Neural cell (in vitro differentiated cells): ENCODE data around the gene SPRR2D. TPM values are rescaled to one million over a fixed set of nuclear protein-coding genes. Genes with fewer than 3 reads are reported as not detected.

Experiments used
- H2AFZ ChIP-seq: fragments of 200-600, 300-800 bp; sonication (generic), shearing (Covaris generic); 2 replicates; pipeline ENCODE4 v1.6.0; 2014; ENCODE audit warnings: low read depth, mild to moderate bottlenecking, antibody characterized with exemption, low read length, moderate library complexity
- H3F3A ChIP-seq: fragments of 200-600 bp; shearing (Covaris generic); 2 replicates; pipeline ENCODE4 v1.6.1; 2016; ENCODE audit warnings: mild to moderate bottlenecking, moderate library complexity, mixed read lengths, antibody characterized with exemption, low read length; ENCODE audit not compliant: insufficient read depth, poor library complexity, severe bottlenecking
- H3K27ac ChIP-seq: fragments of 200-600, 300-800 bp; sonication (generic), shearing (Covaris generic); 2 replicates; pipeline ENCODE4 v1.5.1; 2014; ENCODE audit warnings: mild to moderate bottlenecking, low read length, moderate library complexity
- H3K27me3 ChIP-seq: fragments of 300-800, 200-600 bp; sonication (generic), shearing (Covaris generic); 2 replicates; pipeline ENCODE4 v1.6.0; 2014; ENCODE audit warnings: mild to moderate bottlenecking, low read depth, low read length, moderate library complexity; ENCODE audit not compliant: insufficient read depth
- H3K36me3 ChIP-seq: fragments of 300-800, 200-600 bp; sonication (generic), shearing (Covaris generic); 2 replicates; pipeline ENCODE4 v1.5.1; 2014; ENCODE audit warnings: mild to moderate bottlenecking, antibody characterized with exemption, low read length, moderate library complexity; ENCODE audit not compliant: insufficient read depth
- H3K4me2 ChIP-seq: fragments of 300-800, 200-600 bp; sonication (generic), shearing (Covaris generic); 2 replicates; pipeline ENCODE4 v1.6.0; 2014; ENCODE audit warnings: mild to moderate bottlenecking, low read length
- H3K4me3 ChIP-seq: fragments of 300-800, 200-600 bp; sonication (generic), shearing (Covaris generic); 2 replicates; pipeline ENCODE4 v1.5.1; 2014; ENCODE audit warnings: mild to moderate bottlenecking, low read length, moderate library complexity
- H3K79me2 ChIP-seq: fragments of 200-600 bp; shearing (Covaris generic); replicated peaks from 2 replicates; pipeline ENCODE4 v1.6.0; 2014; ENCODE audit warnings: mild to moderate bottlenecking, low read length, moderate library complexity; ENCODE audit not compliant: insufficient read depth
- H3K9ac ChIP-seq: fragments of 300-800, 200-600 bp; sonication (generic), shearing (Covaris generic); 2 replicates; pipeline ENCODE4 v1.6.1; 2016; ENCODE audit warnings: mild to moderate bottlenecking, low read length, mixed read lengths
- H3K9me2 ChIP-seq: fragments of 200-600 bp; shearing (Covaris generic); 2 replicates; pipeline ENCODE4 v1.6.1; 2016; ENCODE audit warnings: mild to moderate bottlenecking, low read length, mixed read lengths; ENCODE audit not compliant: insufficient read depth
- H3K9me3 ChIP-seq: fragments of 200-600, 300-800 bp; sonication (generic), shearing (Covaris generic); 2 replicates; pipeline ENCODE4 v1.6.1; 2016; ENCODE audit warnings: mild to moderate bottlenecking, mixed run types, low read length, moderate library complexity, mixed read lengths
- H4K20me1 ChIP-seq: fragments of 200-600 bp; shearing (Covaris generic); 2 replicates; pipeline ENCODE4 v1.6.1; 2016; ENCODE audit warnings: mild to moderate bottlenecking, mixed run types; ENCODE audit not compliant: insufficient read depth
- CTCF ChIP-seq: fragments of 450-650 bp; IDR thresholded peaks from 2 replicates; pipeline ENCODE4 v1.5.1; 2014; ENCODE audit warnings: antibody characterized with exemption, mild to moderate bottlenecking, moderate library complexity; ENCODE audit not compliant: poor library complexity, severe bottlenecking
- EP300 ChIP-seq: fragments of 450-650 bp; conservative IDR thresholded peaks from 2 replicates; pipeline ENCODE4 v1.6.1; 2014; ENCODE audit warnings: antibody characterized with exemption, mild to moderate bottlenecking, moderate library complexity; ENCODE audit not compliant: poor library complexity, severe bottlenecking
- EZH2 ChIP-seq: fragments of 200-600, 300-800 bp; shearing (Covaris generic), sonication (generic); IDR thresholded peaks from 2 replicates; pipeline ENCODE4 v1.6.1; 2014; ENCODE audit warnings: antibody characterized with exemption, low read length, borderline replicate concordance, mild to moderate bottlenecking; ENCODE audit not compliant: insufficient read depth, poor library complexity, severe bottlenecking
- MXI1 ChIP-seq: fragments of 450-650 bp; conservative IDR thresholded peaks from 2 replicates; pipeline ENCODE4 v1.6.1; 2014; ENCODE audit warnings: antibody characterized with exemption, mild to moderate bottlenecking; ENCODE audit not compliant: poor library complexity, severe bottlenecking
- POLR2AphosphoS5 ChIP-seq: IDR thresholded peaks from 2 replicates; pipeline ENCODE4 v1.6.1; 2012
- RAD21 ChIP-seq: fragments of 450-650 bp; conservative IDR thresholded peaks from 2 replicates; pipeline ENCODE4 v1.6.1; 2014; ENCODE audit warnings: antibody characterized with exemption, mild to moderate bottlenecking, moderate library complexity
- REST ChIP-seq: IDR thresholded peaks from 2 replicates; pipeline ENCODE4 v1.6.1; 2012; ENCODE audit warnings: borderline replicate concordance
- SMC3 ChIP-seq: fragments of 450-650 bp; conservative IDR thresholded peaks from 2 replicates; pipeline ENCODE4 v1.6.1; 2014; ENCODE audit warnings: antibody characterized with exemption, mild to moderate bottlenecking, moderate library complexity; ENCODE audit not compliant: poor library complexity
- TAF1 ChIP-seq: IDR thresholded peaks from 2 replicates; pipeline ENCODE4 v1.6.1; 2012; ENCODE audit warnings: low read depth
- polyA plus RNA-seq: library from polyadenylated mRNA; depleted of rRNA; stranded (reverse); fragments of >200 nt; gene quantifications from 2 replicates; pipeline ENCODE4 v1.2.3, GENCODE V29; 2014

Gene SPRR2D
- polyA plus RNA-seq, 1 donor from 2014 or later, result not detected

GRCh38 chr1:153081736-153082135, 40.8 kb upstream of the SPRR2D start:
- TF ChIP-seq CTCF, result no peak
- no peak overlapping the region for H3K4me3 ChIP-seq

DNA sequence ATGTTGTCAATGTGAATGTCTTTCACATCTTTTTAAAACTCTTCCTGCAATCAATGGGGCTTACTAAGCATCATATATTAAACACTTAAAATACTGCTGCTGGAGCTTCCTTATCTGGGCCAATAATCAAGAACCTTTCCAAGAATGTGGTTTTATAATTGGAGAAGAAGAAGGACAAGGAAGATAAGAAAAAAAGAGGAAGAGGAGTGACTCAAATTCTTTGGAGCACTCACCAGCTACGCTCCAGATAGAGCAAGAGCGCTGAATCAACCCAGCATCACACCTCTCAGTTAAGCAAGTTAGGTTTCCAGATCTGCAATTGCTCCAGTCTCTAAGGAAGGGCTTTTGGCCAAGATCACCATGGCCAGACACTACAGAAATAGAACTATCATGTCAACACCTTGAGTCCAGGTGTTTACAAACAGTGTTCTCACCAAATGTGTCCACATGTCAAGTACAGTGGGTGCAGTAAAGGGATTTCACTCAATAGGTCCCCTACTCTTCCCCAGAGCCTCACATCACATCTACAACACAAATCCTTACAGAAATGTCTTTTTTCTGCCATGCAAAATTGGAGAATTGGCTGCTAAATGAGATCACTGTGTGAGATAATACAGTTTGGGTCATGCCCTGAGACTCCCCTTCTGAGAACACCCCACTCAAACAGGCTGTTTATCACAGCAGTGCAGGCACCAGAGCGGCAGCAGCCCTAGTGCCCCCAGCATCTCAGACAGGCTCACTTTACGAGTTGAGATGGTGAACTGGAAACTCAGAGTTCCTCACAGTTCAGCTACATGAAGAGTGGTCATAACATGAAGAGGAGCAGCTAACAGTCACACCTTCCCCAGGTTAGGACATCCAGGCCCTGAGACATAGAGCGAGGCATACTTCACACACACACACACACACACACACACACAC, 32.1 kb upstream of the SPRR2D start:
- Histone ChIP-seq H2AFZ (no peak overlapping the region), H3K36me3 (no peaks in the 10 kb centered on the region), H3K4me2 (no peak overlapping the region), H3K27me3 (no peaks in the 10 kb centered on the region), H3K27ac (no peak overlapping the region), H4K20me1 (no peaks in the 10 kb centered on the region), H3K9me3 (no peaks in the 10 kb centered on the region), H3K9me2 (no peaks in the 10 kb centered on the region), H3K9ac (no peak overlapping the region), H3K79me2 (no peaks in the 10 kb centered on the region), H3F3A (no peaks in the 10 kb centered on the region), H3K4me3 (no peak overlapping the region)
- no peak for TF ChIP-seq TAF1
- TF ChIP-seq SMC3, result no peak
- no peak for TF ChIP-seq EP300
- no peak for TF ChIP-seq CTCF
- no peak for TF ChIP-seq RAD21
- TF ChIP-seq EZH2, result no peak
- TF ChIP-seq POLR2AphosphoS5, result no peak
- no peak for TF ChIP-seq REST
- TF ChIP-seq MXI1, result no peak

More at GRCh38 chr1:153081736-153082135, 40.8 kb upstream of the SPRR2D start:
- no peaks in the 10 kb centered on the region for H3K9me3 ChIP-seq
- no peak overlapping the region for H3K9ac ChIP-seq
- H2AFZ ChIP-seq, result no peak overlapping the region
- H4K20me1 ChIP-seq, result no peaks in the 10 kb centered on the region
- H3K36me3 ChIP-seq, result no peaks in the 10 kb centered on the region
- no peaks in the 10 kb centered on the region for H3K9me2 ChIP-seq
- H3K27me3 ChIP-seq, result no peaks in the 10 kb centered on the region
- H3K27ac ChIP-seq, result no peak overlapping the region
- H3K79me2 ChIP-seq, result no peaks in the 10 kb centered on the region
- no peak overlapping the region for H3K4me2 ChIP-seq
- H3F3A ChIP-seq, result no peaks in the 10 kb centered on the region
